ENCODE data around the gene CD2AP.

- TF ChIP-seq EZH2 (IDR thresholded peaks at IDR 0.05; ENCODE audit: borderline replicate concordance, insufficient read depth, low read depth, low read length, poor library complexity, severe bottlenecking) (no peak), CTCF (IDR thresholded peaks at IDR 0.05) (no peak)
These were observed 14.8 kb downstream of the CD2AP start for GRCh38 chr6:47492355-47492754.

All from B cell (primary cell).